Subcutaneous adipose tissue (tissue), 4 donors: ENCODE data around the gene KRTAP1-3. TPM values are rescaled to one million over a fixed set of nuclear protein-coding genes. Genes with fewer than 3 reads are reported as not detected.
"Not testable (repeated sequence)": the region's sequence is repeated elsewhere in the genome, so short reads cannot be mapped to it uniquely, and the experiment has no call there.

Experiments used
- CTCF ChIP-seq: fragments of 450-650 bp; IDR thresholded peaks from one replicate; pipeline ENCODE4 v1.5.1; 2016; ENCODE audit warnings: low read depth, mild to moderate bottlenecking, control low read depth, antibody characterized with exemption, moderate library complexity
- total RNA-seq, 4 donors: library from RNA; depleted of rRNA; stranded (reverse); fragments of >200 nt; gene quantifications; one replicate each; pipeline ENCODE4 v1.1.0, GENCODE V29; 2016

KRTAP1-3 gene
- total RNA-seq, 4 donors from 2014 or later: not detected

DNA sequence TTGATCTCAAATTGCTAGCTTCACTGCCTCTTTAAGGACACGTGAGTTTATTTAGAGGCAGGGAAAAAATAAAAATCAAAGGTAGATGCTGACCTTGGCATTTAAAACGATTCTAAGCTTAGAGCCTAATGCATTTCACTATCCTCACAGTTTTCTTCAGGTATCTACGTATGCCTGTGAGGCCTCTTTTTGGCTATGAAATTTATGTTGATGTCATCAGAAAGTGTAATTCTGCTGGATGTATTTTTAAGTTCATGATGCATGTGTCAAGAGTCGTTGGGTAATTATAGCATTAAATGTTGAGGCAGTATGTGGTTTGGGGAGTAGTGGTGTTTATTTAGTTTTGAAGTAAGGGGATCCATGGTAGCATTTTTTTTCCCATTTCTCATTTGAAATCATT, 30.7 kb downstream of the KRTAP1-3 start:
- TF ChIP-seq CTCF: no peak

- TF ChIP-seq CTCF: no peak
Measured at GRCh38 chr17:41002814-41003213, 31.9 kb downstream of the KRTAP1-3 start.

GRCh38 chr17:41001795-41002194, 32.9 kb downstream of the KRTAP1-3 start:
- TF ChIP-seq CTCF: no peak

DNA sequence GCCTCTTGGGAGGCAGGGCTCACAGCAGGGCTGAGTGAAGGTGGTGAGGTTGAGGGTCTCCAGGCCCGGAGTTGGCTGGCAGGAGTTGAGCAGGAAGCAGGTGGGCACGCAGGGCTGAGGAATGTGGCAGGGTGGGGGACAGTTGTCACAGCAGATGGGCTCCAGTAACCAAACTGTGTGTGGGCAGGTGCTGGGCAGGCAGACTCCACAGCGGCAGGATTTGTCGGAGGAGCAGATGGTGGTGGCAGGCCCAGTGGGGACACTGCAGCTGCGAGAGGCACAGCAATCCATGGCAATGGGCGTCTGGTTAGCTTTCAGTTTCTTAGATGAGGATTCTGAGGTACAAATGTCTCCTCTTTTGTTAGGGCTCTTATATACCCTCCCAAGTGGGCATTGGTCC, 35.1 kb downstream of the KRTAP1-3 start, which contains the start of gene KRTAP3-2:
Gene KRTAP3-2, minus strand, starts transcription at position 344 of the 400 bp plus-strand sequence. Its CDS starts 53 bp downstream, at position 291.
- not testable (repeated sequence) for TF ChIP-seq CTCF

DNA sequence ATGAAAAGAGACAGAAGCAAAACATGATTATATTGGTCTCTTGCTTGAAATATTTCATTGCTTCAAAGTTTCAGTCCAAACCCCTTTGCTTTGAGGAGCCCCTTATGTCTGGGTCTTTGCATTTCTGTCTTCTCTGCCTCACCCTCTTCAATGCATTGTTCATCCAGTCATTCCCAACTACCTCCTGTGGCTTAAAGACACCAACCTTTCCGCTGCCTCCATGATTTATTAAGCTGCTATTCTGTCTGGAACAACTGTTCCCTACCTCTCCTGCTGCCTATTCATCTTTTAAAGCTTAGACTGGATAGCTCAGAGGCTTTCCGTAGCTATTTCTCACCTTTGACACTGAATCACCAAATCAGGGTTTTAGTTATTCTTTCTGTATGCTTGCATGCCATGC, 37.3 kb downstream of the KRTAP1-3 start:
- TF ChIP-seq CTCF: no peak

DNA sequence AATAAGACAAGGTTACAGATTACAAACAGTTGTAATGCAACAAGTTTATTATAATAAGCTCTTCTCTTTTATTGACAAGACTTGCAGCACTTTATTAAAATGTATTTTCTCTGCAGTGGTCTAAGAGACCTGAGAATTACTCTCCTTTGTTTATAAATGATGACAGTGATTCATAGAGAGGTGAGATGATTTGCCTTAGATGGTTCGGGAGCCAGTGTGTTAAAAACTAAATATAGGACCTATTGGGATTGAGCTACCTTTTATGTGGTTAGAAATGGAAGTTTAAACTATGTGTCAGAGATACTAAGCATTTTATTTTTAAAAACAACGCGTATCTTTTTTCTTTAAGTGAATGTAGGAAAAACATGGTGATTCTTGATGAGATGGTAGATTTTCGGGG, 37.8 kb downstream of the KRTAP1-3 start:
- TF ChIP-seq CTCF: no peak

DNA sequence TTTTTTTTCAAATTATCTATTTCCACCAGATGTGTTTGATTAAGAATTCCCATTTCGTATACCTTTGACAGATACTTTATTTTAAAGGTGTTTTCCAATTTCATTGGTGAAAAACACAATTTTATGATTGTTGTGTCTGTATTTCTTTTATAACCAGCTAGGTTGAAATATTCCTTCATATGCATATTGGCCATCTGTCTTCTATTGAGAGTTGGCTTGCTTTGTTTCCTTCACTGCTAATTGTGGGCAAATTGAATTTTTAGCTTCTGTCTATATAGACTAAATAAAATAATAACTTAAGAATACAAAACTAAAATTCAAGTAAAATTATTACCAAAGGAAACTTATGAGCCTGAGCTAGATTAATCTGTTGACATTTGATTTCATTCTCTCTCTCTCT, 39.6 kb downstream of the KRTAP1-3 start:
- no peak for TF ChIP-seq CTCF
